Measurements from ENCODE around the gene CHRDL2.

Gene CHRDL2

DNA sequence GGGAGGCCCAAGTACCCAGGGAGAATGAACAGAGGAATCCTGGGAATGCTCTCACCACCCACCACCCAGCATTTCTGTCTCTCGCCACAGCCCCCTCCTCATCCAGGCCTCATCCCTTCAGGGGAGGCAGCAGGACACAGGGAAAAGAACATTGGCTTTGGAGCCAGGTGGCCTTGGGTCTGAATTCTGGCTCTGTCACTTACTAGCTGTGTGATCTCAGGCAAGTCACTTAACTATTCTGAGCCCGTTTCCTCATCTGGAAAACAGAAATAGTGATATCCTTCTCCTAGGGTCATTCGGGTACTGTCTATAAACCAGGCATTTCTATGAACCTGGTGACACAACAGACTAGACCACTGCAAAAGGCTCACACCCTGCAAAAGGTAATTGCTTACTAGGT lies 22.1 kb downstream of the CHRDL2 start:
- no peak for DNase-seq

DNA sequence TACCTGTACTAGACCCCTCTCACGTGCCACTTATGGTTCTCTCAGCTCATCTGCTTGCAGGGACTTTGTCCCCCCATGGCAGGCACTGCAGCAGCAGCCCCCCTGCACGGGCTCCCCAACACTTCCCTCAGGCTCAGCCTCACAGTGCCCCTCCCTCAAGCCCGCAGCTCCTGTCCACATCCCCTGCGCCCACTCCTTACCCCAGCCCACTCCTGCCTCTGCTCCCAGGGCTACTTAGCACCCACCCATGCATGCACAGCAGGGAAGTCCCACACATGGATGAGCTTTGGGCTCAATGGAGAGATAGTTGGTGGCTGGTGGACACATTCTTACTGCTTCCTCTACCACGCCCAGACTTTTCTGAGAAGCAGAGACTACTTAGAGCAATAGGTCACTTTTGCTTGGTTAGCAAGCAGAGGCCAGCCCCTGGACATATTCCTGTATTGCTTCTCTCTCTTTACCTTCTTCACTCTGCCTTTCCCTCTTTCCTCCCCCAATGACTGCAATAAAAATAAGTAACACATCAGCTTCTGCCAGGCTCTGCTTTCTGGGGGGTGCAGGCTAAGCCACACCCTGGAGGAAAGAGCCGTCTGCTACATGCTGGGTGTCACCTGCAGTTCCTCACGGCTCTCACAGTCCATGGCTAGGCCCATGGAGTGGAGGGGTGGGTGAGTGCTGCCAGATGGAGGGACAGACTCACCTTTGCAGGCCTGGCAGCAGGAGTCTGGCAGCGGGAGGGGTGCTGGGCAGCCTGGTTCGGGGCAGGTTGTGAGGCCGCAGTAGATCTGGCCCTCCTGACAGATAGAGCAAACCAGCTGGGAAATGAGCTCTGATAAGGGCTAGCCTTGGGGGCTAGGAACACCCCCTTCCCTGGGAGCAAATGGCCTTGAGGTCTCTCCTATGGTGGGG lies 23.4 kb downstream of the CHRDL2 start:
- DNase-seq = no peak

DNA sequence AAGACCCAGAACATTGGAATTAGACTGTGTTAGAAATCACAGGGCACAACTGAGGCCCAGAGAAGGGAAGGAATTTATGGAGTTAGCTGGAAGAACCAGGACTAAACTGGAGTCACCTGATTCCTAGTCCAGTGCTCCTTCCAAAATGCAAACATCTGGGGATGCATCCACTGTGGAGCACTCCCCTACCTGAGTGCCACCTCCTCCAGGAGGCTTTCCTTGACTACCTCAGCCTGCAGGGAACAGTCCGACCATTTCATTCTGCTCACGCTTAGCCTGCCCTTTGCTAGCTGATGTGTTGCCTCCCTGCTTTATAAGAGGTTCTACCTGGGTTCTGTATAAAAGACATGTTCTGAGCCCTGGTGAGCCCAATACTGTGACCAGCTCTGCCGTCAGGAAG lies 24.0 kb downstream of the CHRDL2 start:
- no peak for DNase-seq

- DNase-seq = no peak
Measured at GRCh38 chr11:74703211-74703610, 28.0 kb downstream of the CHRDL2 start.

- peak; percentile 53 for DNase-seq
Measured at GRCh38 chr11:74702383-74703007, 28.7 kb downstream of the CHRDL2 start.

GRCh38 chr11:74701351-74701750 lies 29.9 kb downstream of the CHRDL2 start:
- DNase-seq = no peak

- no peak for DNase-seq
Measured at GRCh38 chr11:74699615-74700396, 31.4 kb downstream of the CHRDL2 start.

- DNase-seq = no peak
Measured at GRCh38 chr11:74697722-74698121, 33.5 kb downstream of the CHRDL2 start.

GRCh38 chr11:74696939-74697675 lies 34.1 kb downstream of the CHRDL2 start:
- no peak for DNase-seq

DNA sequence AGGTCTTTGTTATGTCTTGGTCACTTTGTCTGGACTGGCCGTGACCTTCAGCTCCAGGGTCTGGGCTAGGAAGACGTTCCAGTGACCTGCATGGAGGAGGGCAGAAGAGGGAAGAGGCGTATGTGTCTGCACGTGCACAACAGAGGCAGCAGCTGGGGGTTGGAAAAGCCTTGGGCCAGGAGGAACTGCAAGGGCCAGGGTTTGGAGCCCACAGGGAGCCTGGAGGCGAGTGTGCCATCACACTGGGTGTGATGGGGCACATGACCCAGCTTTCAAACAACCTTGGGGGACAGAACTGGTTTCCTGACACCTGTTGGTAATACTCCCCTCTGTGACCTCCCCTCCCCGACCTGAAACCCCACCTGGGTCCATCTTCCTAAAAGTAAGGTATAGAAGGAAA lies 34.7 kb downstream of the CHRDL2 start:
- no peak for DNase-seq

DNA sequence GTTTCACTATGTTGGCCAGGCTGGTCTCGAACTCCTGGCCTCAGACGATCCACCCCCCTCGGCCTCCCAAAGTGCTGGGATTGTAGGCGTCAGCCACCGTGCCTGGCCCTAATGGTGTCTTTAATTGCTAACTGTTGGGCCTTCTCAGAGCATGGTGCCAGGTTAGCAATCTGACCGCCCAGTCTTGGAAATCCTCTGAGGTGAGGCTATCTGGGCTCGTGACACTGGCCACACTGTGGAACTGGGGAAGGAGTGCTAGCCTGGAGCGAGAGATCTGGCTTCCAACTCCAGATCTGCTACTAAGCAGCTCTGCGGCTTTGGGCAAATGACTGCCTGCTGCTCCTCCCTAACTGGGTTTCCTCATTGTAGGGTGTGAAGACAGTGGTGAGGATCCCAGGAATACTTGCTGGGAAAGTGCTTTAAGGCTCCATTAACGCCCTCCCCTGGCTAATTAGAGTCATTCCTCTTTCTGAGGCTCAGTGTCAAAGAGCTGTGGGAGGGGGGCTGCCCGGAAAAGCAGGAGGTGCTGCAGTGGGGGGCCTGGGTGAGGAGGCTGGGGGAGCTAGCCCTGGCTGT lies 35.4 kb downstream of the CHRDL2 start:
- no peak for DNase-seq

DNA sequence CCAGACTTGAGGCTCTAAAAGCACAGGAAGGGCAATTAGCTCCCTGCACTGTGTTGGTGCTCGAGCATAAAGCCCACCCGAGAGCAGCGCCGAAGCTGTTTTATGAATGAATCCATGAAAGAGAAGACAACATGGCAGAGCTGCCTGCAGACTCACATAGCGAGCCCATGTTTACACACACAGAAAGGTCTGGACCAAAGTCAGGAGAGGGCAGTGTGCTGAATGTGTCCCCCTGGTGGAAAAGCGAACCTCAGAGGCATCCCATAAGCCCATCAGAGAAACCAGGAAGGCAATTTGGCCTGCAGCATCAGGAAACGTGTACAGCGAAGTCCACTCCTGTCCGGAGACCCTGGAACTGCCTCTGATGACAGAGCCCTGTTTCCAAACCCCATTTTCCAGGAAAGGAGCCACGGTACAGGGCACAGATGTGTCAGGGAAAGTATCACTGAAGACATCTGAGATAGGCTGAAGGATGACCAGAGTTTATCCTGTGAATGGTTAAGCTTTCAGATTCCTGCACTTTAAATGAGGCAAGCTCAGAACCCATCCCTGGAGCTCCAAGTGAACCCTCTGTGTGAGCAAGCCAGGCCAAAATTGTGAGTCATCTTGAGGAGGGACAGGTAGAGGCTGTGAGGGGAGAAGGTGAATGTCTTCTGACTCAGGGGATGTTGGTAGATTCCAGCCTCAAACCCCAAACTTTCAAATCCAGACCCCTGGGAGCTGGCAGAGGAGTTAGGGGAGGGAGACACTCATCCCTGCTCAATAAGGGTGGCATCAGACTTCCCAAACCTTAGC lies 36.9 kb downstream of the CHRDL2 start:
- no peak for DNase-seq

DNA sequence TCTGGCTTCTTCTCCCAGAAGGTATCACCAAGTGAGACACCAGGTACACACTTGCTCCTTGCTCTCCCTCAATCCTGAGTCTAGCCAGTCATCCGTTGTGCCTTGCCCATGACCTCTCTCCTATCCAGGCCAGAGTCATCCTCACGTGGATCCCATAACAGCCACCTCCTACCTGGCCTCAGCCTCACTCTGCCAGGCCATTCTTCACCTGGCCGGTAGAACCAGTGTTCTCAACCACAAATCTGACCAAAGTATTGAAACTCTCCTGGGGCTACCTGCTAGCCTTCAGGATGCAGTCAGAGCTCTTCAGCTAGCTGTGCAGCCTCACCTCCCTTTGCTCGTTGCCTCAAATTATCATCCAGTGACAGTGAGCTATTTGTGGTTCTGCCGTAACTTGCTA lies 37.7 kb downstream of the CHRDL2 start:
- no peak for DNase-seq

GRCh38 chr11:74691755-74692154 lies 39.5 kb downstream of the CHRDL2 start:
- no peak for DNase-seq

GRCh38 chr11:74689666-74690065 lies 41.6 kb downstream of the CHRDL2 start:
- DNase-seq = no peak

- no peak for DNase-seq
Measured at GRCh38 chr11:74687237-74688023, 43.8 kb downstream of the CHRDL2 start.

DNA sequence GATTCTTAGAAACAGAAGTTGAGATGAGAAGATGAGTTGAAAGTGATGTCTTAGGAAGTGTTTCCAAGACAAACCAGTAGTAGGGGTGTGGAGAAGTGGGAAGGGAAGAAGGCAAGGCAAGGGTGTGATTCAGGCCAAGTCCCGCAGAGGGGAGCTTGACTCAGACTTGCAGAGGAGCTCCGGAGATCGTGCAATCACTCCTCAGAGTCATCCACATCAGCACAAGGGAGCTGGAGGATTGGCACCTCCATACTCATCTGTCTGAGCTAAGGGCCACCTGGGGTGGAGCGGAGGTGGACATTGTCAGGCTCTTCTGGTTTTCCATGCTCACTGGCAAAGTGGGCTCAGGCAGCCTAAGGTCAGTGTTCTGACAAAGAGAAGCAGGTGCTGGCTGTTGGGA lies 44.4 kb downstream of the CHRDL2 start:
- DNase-seq = no peak

- no peak for DNase-seq
Measured at GRCh38 chr11:74685905-74686304, 45.3 kb downstream of the CHRDL2 start.

DNA sequence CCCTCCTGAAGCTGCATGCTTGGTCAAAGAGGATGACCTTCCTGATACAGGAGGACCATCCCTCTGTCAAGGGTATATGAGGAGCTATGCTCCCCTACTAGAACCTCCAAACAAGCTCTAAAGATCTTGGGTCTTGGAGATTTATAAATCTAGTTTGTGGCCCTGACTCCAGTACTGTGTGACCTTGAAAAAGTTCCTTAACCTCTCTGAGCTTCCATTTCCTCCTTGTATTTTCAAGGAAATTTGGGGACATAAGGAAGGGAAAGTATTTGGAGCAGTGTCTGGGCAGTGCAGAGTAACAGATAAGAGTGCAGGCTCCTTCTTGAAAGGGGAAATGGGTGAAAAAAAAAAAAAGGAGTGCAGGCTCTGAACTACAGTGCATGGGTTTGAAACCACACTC lies 45.9 kb downstream of the CHRDL2 start:
- DNase-seq = no peak

GRCh38 chr11:74684661-74685060 lies 46.6 kb downstream of the CHRDL2 start:
- no peak for DNase-seq

- DNase-seq = no peak
Measured at GRCh38 chr11:74683941-74684481, 47.2 kb downstream of the CHRDL2 start.
